ENCODE data around the gene VPS13D.

- TF ChIP-seq CTCF (IDR thresholded peaks at IDR 0.05; ENCODE audit: low read length) (no peak), EZH2 (optimal IDR thresholded peaks at IDR 0.05; ENCODE audit: low read depth, low read length) (no peak)
Measured at GRCh38 chr1:12272770-12273169, 42.9 kb downstream of the VPS13D start.
